DND-41 (cell line): ENCODE measurements around the gene RSPO1.
"Not testable (repeated sequence)": the region's sequence is repeated elsewhere in the genome, so short reads cannot be mapped to it uniquely, and the experiment has no call there.

ENCODE experiments used
- CTCF ChIP-seq: IDR thresholded peaks from 2 replicates; pipeline ENCODE4 v1.5.1; 2012; ENCODE audit warnings: borderline replicate concordance, low read length, moderate library complexity, mild to moderate bottlenecking; ENCODE audit not compliant: poor library complexity, severe bottlenecking; ENCODE audit errors: extremely low read depth
- EZH2 ChIP-seq: IDR thresholded peaks from 3 replicates; pipeline ENCODE4 v1.6.1; 2012; ENCODE audit warnings: borderline replicate concordance, low read depth, mild to moderate bottlenecking, moderate library complexity, low read length, inconsistent platforms; ENCODE audit not compliant: severe bottlenecking

DNA sequence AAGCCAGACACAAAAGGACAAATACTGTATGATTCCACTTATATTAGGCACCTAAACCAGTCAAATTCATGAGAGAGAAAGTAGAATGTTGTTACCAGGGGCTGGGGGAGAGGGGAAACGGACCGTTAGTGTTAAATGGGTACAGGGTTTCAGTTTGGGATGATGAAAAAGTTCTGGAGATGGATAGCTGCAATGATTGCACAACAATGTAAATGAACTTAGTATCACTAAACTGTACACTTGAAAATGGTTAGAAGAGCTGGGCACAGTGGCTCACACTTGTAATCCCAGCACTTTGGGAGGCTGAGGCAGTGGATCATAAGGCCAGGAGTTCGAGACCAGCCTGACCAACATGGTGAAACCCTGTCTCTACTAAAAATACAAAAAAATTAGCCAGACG lies 50.1 kb downstream of the RSPO1 start:
- not testable (repeated sequence) for TF ChIP-seq CTCF, EZH2
